Activated naive CD8-positive, alpha-beta T cell (primary cell): Measurements from ENCODE around the gene MUC20.
"Not testable (repeated sequence)": the region's sequence is repeated elsewhere in the genome, so short reads cannot be mapped to it uniquely, and the experiment has no call there.

ENCODE experiments used
- H3K27ac Mint-ChIP-seq: one replicate; pipeline ENCODE4 v1.8.0; 2021; ENCODE audit warnings: mixed read lengths
- H3K27me3 Mint-ChIP-seq: one replicate; pipeline ENCODE4 v1.8.0; 2021; ENCODE audit warnings: mixed read lengths
- H3K36me3 Mint-ChIP-seq: one replicate; pipeline ENCODE4 v1.8.0; 2021; ENCODE audit warnings: mixed read lengths
- H3K4me1 Mint-ChIP-seq: one replicate; pipeline ENCODE4 v1.8.0; 2021; ENCODE audit warnings: low read depth, mixed read lengths
- H3K4me3 Mint-ChIP-seq: one replicate; pipeline ENCODE4 v1.8.0; 2021; ENCODE audit warnings: mild to moderate bottlenecking, mixed read lengths
- H3K9me3 Mint-ChIP-seq: one replicate; pipeline ENCODE4 v1.8.0; 2021; ENCODE audit warnings: low read depth, mixed read lengths

MUC20 gene

GRCh38 chr3:195762249-195762585 lies 41.4 kb downstream of the MUC20 start:
- no peaks in the 10 kb centered on the region for H3K4me1 Mint-ChIP-seq
- H3K36me3 Mint-ChIP-seq: no peaks in the 10 kb centered on the region
- no peaks in the 10 kb centered on the region for H3K9me3 Mint-ChIP-seq
- no peak overlapping the region for H3K4me3 Mint-ChIP-seq
- H3K27ac Mint-ChIP-seq: no peak overlapping the region
- peaks cover 7% of the 10 kb centered on the region for H3K27me3 Mint-ChIP-seq

GRCh38 chr3:195762611-195763010 lies 41.8 kb downstream of the MUC20 start:
- Mint-ChIP-seq H3K9me3 (no peaks in the 10 kb centered on the region), H3K4me1 (no peaks in the 10 kb centered on the region), H3K27me3 (peaks cover 7% of the 10 kb centered on the region), H3K4me3 (no peak overlapping the region), H3K36me3 (no peaks in the 10 kb centered on the region), H3K27ac (no peak overlapping the region)

- Mint-ChIP-seq H3K27me3 (peaks cover 5% of the 10 kb centered on the region), H3K9me3 (no peaks in the 10 kb centered on the region), H3K27ac (no peak overlapping the region), H3K4me3 (no peak overlapping the region), H3K4me1 (no peaks in the 10 kb centered on the region), H3K36me3 (no peaks in the 10 kb centered on the region)
Observed at GRCh38 chr3:195763076-195763830, 42.5 kb downstream of the MUC20 start.

GRCh38 chr3:195763843-195764825 lies 43.4 kb downstream of the MUC20 start:
- no peaks in the 10 kb centered on the region for H3K36me3 Mint-ChIP-seq
- H3K27me3 Mint-ChIP-seq: peaks cover 5% of the 10 kb centered on the region
- no peak overlapping the region for H3K4me3 Mint-ChIP-seq
- H3K27ac Mint-ChIP-seq: no peak overlapping the region
- H3K9me3 Mint-ChIP-seq: no peaks in the 10 kb centered on the region
- no peaks in the 10 kb centered on the region for H3K4me1 Mint-ChIP-seq

- H3K9me3 Mint-ChIP-seq: no peaks in the 10 kb centered on the region
Observed at GRCh38 chr3:195764961-195765706, 44.4 kb downstream of the MUC20 start.

GRCh38 chr3:195766671-195767070 lies 45.9 kb downstream of the MUC20 start:
- Mint-ChIP-seq H3K27me3 (peaks cover 2% of the 10 kb centered on the region), H3K4me3 (no peak overlapping the region), H3K9me3 (no peaks in the 10 kb centered on the region), H3K36me3 (no peaks in the 10 kb centered on the region), H3K4me1 (no peaks in the 10 kb centered on the region), H3K27ac (no peak overlapping the region)

More at GRCh38 chr3:195764961-195765706, 44.4 kb downstream of the MUC20 start:
- peaks cover 4% of the 10 kb centered on the region for H3K27me3 Mint-ChIP-seq
- no peaks in the 10 kb centered on the region for H3K4me1 Mint-ChIP-seq
- no peaks in the 10 kb centered on the region for H3K36me3 Mint-ChIP-seq
- H3K27ac Mint-ChIP-seq: no peak overlapping the region
- no peak overlapping the region for H3K4me3 Mint-ChIP-seq

GRCh38 chr3:195767792-195768191 lies 47.0 kb downstream of the MUC20 start:
- Mint-ChIP-seq H3K27ac (no peak overlapping the region), H3K4me1 (no peaks in the 10 kb centered on the region), H3K9me3 (no peaks in the 10 kb centered on the region), H3K36me3 (no peaks in the 10 kb centered on the region), H3K4me3 (no peak overlapping the region), H3K27me3 (peaks cover 2% of the 10 kb centered on the region)

- Mint-ChIP-seq H3K27ac (no peak overlapping the region), H3K9me3 (no peaks in the 10 kb centered on the region), H3K4me1 (no peaks in the 10 kb centered on the region), H3K4me3 (no peak overlapping the region), H3K27me3 (peaks cover 2% of the 10 kb centered on the region), H3K36me3 (no peaks in the 10 kb centered on the region)
Observed at GRCh38 chr3:195768414-195768813, 47.6 kb downstream of the MUC20 start.

GRCh38 chr3:195768831-195769303 lies 48.1 kb downstream of the MUC20 start:
- Mint-ChIP-seq H3K36me3 (no peaks in the 10 kb centered on the region), H3K4me3 (no peak overlapping the region), H3K27ac (no peak overlapping the region), H3K4me1 (no peaks in the 10 kb centered on the region), H3K27me3 (peaks cover 2% of the 10 kb centered on the region), H3K9me3 (no peaks in the 10 kb centered on the region)

- Mint-ChIP-seq H3K27me3 (no peaks in the 10 kb centered on the region), H3K9me3 (no peaks in the 10 kb centered on the region), H3K36me3 (no peaks in the 10 kb centered on the region), H3K27ac (no peak overlapping the region), H3K4me1 (no peaks in the 10 kb centered on the region), H3K4me3 (no peak overlapping the region)
Observed at GRCh38 chr3:195769551-195769950, 48.8 kb downstream of the MUC20 start.

GRCh38 chr3:195770081-195770840 lies 49.5 kb downstream of the MUC20 start:
- Mint-ChIP-seq H3K27me3 (no peaks in the 10 kb centered on the region), H3K4me1 (no peaks in the 10 kb centered on the region), H3K27ac (no peak overlapping the region), H3K36me3 (no peaks in the 10 kb centered on the region), H3K9me3 (no peaks in the 10 kb centered on the region), H3K4me3 (no peak overlapping the region)

GRCh38 chr3:195770841-195771645 lies 50.3 kb downstream of the MUC20 start:
- H3K27me3 Mint-ChIP-seq, H3K27ac Mint-ChIP-seq, H3K4me3 Mint-ChIP-seq, H3K36me3 Mint-ChIP-seq, H3K4me1 Mint-ChIP-seq, H3K9me3 Mint-ChIP-seq: not testable (repeated sequence)

- H3K27ac Mint-ChIP-seq: no peak overlapping the region
- H3K9me3 Mint-ChIP-seq: no peaks in the 10 kb centered on the region
- H3K27me3 Mint-ChIP-seq: no peaks in the 10 kb centered on the region
- H3K4me1 Mint-ChIP-seq: no peaks in the 10 kb centered on the region
- H3K4me3 Mint-ChIP-seq: no peak overlapping the region
- H3K36me3 Mint-ChIP-seq: no peaks in the 10 kb centered on the region
Observed at GRCh38 chr3:195771646-195772300, 51.0 kb downstream of the MUC20 start.
